Mucosa of stomach (tissue), 1 donor: ENCODE measurements around the gene MOB2.
"Not testable (repeated sequence)": the region's sequence is repeated elsewhere in the genome, so short reads cannot be mapped to it uniquely, and the experiment has no call there.

Experiments used
- H3K27me3 ChIP-seq: one replicate; pipeline ENCODE4 v1.7.0; 2013; ENCODE audit warnings: mild to moderate bottlenecking, low read length; ENCODE audit not compliant: control insufficient read depth, insufficient read depth
- H3K36me3 ChIP-seq: one replicate; pipeline ENCODE4 v1.7.0; 2013; ENCODE audit warnings: low read length; ENCODE audit not compliant: control insufficient read depth, insufficient read depth
- H3K4me1 ChIP-seq: one replicate; pipeline ENCODE4 v1.7.0; 2013; ENCODE audit warnings: mild to moderate bottlenecking, low read length; ENCODE audit not compliant: control insufficient read depth, insufficient read depth
- H3K4me3 ChIP-seq: one replicate; pipeline ENCODE4 v1.7.0; 2013; ENCODE audit warnings: low read length
- H3K9ac ChIP-seq: one replicate; pipeline ENCODE4 v1.7.0; 2013; ENCODE audit warnings: mild to moderate bottlenecking, low read length, moderate library complexity
- H3K9me3 ChIP-seq: one replicate; pipeline ENCODE4 v1.7.0; 2013; ENCODE audit warnings: mild to moderate bottlenecking, low read length, moderate library complexity; ENCODE audit not compliant: control insufficient read depth
- donor health status: Pancreatic carcinoma.

MOB2 gene

DNA sequence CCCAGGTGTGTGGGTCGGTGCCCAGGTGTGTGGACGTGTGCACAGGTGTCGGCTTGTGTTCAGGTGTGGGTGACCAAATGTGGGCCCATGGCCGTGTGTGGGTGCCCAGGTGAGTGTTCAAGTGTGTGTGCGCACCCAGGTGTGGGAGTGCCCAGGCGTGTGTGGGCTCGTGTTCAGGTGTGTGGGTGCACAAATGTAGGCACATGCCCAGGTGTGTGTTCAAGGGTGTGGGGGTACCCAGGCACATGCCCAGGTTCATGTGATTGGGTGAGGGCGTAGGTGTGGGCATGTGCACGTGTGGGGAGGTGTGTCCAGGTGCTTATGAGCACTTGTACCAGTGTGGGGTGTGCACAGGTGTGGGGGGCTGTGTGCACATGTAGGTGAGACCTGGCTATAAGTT lies 42.8 kb downstream of the MOB2 start:
- peaks cover 16% of the 10 kb centered on the region for H3K4me1 ChIP-seq
- peaks cover 4% of the 10 kb centered on the region for H3K27me3 ChIP-seq
- no peaks in the 10 kb centered on the region for H3K36me3 ChIP-seq
- no peak overlapping the region for H3K9ac ChIP-seq
- H3K4me3 ChIP-seq = no peak overlapping the region
- H3K9me3 ChIP-seq = no peaks in the 10 kb centered on the region

DNA sequence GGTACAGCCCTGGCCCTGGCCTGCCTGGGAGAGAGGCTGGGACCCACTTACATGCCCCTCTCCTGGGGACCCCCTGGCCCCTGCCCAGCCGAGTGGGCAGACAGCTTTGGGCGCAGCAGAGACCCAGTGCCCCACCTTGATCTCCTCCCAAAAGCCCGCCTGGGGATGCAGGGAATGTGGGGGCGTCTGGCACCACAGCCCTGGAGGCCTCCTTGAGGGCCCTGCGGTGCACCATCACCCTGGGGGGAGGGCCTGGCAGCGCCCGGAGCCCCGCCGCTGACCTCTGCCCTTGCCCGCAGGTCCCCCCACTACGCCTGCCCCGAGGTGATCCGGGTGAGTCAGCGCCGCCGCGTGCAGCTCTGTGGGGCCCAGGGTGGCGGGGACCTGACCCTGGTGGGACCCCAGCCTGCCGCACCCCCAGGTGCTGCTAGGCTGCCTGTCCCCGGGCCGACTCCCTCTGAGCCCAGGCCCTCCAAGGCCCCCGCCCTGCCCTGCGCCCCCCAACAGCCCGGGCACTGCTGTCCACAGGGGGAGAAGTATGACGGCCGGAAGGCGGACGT lies 43.7 kb downstream of the MOB2 start:
- Histone ChIP-seq H3K9ac (no peak overlapping the region), H3K9me3 (no peaks in the 10 kb centered on the region), H3K4me3 (no peak overlapping the region), H3K4me1 (peaks cover 17% of the 10 kb centered on the region), H3K36me3 (no peaks in the 10 kb centered on the region), H3K27me3 (no peaks in the 10 kb centered on the region)

DNA sequence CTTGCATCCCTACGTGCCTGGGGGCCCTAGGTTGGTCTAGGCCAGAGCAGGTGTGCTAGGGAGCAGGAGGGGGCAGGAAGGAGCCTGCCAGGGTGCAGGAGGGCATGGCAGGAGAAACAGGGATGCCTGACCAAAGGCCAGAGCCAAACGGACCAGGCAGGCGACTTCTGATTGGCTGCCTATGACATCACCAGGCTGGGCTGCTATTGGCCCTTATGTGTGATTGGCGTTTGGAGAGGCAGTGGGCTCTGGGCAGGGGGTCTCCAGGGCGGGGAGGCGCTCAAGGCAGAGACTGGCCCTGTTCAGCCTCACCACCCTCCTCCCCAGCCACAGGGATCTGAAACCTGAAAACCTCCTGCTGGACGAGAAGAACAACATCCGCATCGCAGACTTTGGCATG lies 44.4 kb downstream of the MOB2 start:
- H3K36me3 ChIP-seq = no peaks in the 10 kb centered on the region
- peaks cover under 1% of the 10 kb centered on the region for H3K27me3 ChIP-seq
- H3K9ac ChIP-seq = no peak overlapping the region
- H3K4me1 ChIP-seq = peaks cover 20% of the 10 kb centered on the region
- no peak overlapping the region for H3K4me3 ChIP-seq
- H3K9me3 ChIP-seq = no peaks in the 10 kb centered on the region

DNA sequence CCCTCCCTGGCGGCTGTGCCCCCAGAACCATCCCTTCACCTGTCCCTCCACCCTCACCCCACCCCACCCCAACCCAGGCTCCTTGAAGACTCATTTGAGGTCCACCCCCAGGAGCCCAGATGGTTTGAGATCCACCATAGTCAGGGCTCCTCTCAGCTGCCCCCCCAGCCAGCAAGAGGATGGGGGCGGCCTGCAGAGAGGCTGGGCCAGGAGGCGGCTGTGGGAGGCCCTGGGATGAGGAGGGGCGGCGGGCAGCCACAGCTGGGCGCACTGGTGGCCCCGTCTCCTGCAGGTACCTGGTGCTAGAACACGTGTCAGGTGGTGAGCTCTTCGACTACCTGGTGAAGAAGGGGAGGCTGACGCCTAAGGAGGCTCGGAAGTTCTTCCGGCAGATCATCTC lies 46.1 kb downstream of the MOB2 start:
- no peaks in the 10 kb centered on the region for H3K9me3 ChIP-seq
- no peak overlapping the region for H3K4me3 ChIP-seq
- H3K27me3 ChIP-seq = peaks cover 10% of the 10 kb centered on the region
- H3K9ac ChIP-seq = no peak overlapping the region
- H3K4me1 ChIP-seq = peaks cover 30% of the 10 kb centered on the region
- H3K36me3 ChIP-seq = no peaks in the 10 kb centered on the region

DNA sequence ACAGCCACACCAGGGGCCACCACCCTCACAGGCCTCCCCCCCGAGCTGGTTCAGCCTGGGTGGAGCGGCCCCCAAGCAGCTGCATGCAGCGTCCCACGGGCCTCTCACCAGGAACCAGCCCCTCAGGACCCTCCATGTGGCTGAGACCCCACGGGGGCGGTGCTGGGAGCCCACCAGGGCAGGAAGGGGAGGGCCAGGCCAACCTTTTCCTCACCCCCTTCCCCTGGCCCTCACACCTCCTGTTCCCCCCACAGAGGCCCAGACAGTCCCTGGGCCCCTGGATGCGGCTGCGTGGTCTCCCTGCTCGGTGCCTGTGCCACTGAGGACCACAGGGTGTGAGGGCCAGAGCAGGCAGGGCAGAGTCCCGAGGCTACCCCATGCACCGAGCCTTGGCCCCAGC lies 46.5 kb downstream of the MOB2 start:
- Histone ChIP-seq H3K4me1 (peaks cover 30% of the 10 kb centered on the region), H3K27me3 (peaks cover 10% of the 10 kb centered on the region), H3K9ac (no peak overlapping the region), H3K9me3 (no peaks in the 10 kb centered on the region), H3K36me3 (no peaks in the 10 kb centered on the region), H3K4me3 (no peak overlapping the region)

DNA sequence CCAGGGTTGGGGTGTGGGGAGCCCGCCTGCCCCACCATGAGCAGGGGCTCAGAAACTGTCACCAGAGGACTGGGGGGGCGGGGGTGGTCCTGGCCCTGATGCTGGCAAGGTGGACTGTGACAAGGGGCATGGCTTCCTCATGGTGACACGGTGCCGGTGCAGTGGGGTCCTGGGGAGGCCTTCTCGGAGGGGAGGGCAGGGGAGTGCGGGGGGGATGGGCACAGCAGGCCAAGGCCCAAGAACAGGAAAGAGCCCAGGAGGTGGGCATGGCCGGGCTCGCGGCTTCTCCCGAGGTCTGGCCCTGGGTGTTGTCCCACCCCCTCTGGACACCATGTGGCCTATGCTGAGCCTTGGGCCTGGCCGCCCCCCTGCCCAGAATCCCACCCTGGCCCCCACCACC lies 47.2 kb downstream of the MOB2 start:
- H3K4me1 ChIP-seq = peaks cover 30% of the 10 kb centered on the region

DNA sequence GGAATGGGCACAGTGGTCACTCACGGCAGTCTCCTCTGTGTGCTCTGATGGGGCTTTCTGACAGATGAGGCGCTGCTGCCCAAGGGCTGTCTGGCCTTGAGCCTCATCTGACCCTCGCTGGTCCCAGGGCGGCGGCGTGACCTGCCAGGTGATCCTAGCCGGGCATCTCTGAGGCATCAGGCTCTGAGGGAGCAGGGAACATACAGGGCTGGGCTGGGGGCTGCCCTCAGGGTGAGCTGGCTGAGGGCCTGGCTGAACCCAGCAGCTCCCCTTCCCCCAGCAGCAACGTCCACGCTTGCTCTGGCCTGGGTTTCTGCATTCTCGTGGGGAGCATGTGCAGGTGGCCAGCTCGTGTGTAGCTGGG lies 47.6 kb downstream of the MOB2 start:
- Histone ChIP-seq H3K4me1 (peaks cover 34% of the 10 kb centered on the region), H3K36me3 (no peaks in the 10 kb centered on the region), H3K4me3 (no peak overlapping the region), H3K9ac (no peak overlapping the region), H3K27me3 (peaks cover 10% of the 10 kb centered on the region), H3K9me3 (no peaks in the 10 kb centered on the region)

More for the DNA sequence above, 47.2 kb downstream of the MOB2 start:
- Histone ChIP-seq H3K36me3 (no peaks in the 10 kb centered on the region), H3K9ac (no peak overlapping the region), H3K4me3 (no peak overlapping the region), H3K27me3 (peaks cover 10% of the 10 kb centered on the region), H3K9me3 (no peaks in the 10 kb centered on the region)

DNA sequence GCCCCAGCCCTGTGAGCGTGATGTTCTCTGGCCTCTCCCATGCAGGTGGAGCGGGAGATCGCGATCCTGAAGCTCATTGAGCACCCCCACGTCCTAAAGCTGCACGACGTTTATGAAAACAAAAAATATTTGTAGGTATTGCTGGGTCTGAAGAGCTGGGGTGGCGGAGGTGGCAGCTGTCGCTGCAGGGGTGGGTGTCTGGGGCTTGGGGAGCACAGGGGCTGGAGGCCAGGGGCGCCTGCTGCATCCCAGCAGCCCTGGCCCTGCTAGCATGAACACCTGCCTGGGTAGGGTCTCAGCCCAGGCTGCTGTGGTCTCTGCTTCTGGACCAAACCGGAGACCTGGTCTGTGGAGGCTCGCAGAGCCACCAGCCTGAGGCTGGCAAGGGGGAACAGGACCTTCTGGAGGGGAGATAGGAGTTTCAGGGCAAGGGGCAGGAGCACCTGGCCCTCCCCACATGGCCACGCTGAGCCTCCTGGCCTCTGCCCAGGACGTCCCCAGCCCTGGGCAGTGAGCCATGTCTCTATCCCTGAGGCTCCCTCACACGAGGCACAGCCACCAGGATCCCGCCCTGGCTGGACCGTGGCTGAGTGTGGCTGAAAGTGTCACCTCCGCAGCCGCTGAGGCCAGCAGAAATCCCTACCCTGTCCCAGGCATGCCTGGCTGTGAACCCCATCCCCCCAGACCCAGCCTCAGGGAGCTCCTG lies 48.2 kb downstream of the MOB2 start:
- Histone ChIP-seq H3K9ac (no peak overlapping the region), H3K9me3 (no peaks in the 10 kb centered on the region), H3K4me3 (no peak overlapping the region), H3K4me1 (peaks cover 40% of the 10 kb centered on the region), H3K36me3 (no peaks in the 10 kb centered on the region), H3K27me3 (peaks cover 10% of the 10 kb centered on the region)

DNA sequence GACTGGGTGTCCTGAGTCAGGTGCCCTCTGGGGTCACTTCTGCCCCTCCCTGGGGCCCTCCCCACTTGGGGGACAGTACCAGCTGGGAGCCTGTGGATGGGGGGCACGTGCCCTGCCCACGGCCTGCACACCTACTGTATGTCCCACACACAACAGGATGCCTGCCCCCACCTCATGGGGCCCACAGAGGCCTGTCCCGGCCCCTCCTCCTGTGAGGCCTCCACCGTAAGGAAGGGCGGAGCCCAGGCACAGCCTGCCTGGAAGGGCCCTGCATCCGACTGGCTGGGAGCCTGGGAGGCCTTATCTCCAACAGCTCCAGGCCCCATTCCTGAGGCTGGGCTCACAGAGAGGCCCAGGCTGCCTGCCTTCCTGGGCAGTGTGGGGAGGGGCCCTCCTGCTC lies 49.1 kb downstream of the MOB2 start:
- Histone ChIP-seq H3K27me3 (peaks cover 10% of the 10 kb centered on the region), H3K36me3 (no peaks in the 10 kb centered on the region), H3K4me1 (peaks cover 41% of the 10 kb centered on the region), H3K9ac (no peak overlapping the region), H3K9me3 (no peaks in the 10 kb centered on the region), H3K4me3 (no peak overlapping the region)

DNA sequence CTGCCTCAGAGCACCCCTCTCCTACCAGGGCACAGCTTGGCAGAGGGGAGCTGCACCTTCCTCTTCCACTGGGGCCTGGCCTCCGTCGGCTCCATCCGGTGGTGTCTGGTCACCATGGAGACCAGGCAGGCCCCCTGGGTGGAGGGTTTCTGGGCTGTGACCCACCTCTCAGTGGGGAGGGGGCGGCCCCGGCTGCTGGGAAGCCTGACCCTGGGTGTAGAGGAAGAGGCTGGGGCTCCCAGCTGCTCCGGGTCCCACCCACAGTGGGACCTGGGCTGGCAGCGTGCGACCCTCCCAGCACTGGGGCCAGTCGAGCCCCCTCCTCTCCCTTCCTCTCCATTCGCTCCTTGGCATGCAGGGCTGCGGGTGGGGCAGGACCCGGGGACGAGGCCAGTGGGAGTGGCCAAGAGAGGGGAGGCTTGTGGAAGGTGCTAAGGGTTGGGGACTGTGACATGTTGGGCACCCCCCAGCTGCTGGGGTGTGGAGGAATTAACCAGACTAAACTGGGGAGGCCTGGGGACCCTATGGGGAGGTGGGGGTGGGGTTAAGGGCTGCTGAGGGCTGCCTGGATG lies 50.0 kb downstream of the MOB2 start:
- Histone ChIP-seq H3K9ac (no peak overlapping the region), H3K4me3 (no peak overlapping the region), H3K27me3 (peaks cover 10% of the 10 kb centered on the region), H3K36me3 (no peaks in the 10 kb centered on the region), H3K4me1 (peaks cover 41% of the 10 kb centered on the region), H3K9me3 (no peaks in the 10 kb centered on the region)

DNA sequence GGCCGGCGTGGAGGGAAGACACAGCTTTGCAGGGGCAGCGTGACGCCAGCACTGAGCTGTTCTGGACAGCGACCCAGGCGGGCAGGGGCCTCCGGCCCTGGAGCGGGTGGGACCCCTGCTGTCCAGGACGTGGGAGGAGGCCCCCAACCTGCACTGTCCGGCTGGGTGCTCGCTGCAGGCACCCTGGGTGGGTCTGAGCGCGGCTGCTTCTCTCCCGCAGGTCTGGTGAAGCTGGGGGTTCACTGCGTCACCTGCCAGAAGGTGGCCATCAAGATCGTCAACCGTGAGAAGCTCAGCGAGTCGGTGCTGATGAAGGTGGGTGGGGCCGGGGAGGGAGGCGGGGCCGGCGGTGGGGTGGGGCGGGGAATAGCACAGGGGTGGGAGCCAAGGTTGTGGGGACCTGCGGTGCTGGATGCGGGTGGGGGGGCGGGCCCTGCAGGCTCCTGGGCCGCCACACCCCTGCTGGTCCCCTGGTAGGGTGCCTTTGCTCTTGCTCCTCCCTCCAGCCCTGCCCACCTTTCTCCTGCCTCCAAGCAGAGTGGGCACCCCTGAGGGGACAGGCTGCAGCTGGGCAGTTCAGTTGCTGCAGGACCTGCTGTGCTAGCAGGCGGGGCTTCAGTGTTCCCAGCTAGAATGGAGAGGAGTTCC lies 50.6 kb downstream of the MOB2 start:
- Histone ChIP-seq H3K4me1 (peaks cover 41% of the 10 kb centered on the region), H3K36me3 (no peaks in the 10 kb centered on the region), H3K27me3 (peaks cover 10% of the 10 kb centered on the region), H3K9ac (no peak overlapping the region), H3K4me3 (no peak overlapping the region), H3K9me3 (no peaks in the 10 kb centered on the region)

DNA sequence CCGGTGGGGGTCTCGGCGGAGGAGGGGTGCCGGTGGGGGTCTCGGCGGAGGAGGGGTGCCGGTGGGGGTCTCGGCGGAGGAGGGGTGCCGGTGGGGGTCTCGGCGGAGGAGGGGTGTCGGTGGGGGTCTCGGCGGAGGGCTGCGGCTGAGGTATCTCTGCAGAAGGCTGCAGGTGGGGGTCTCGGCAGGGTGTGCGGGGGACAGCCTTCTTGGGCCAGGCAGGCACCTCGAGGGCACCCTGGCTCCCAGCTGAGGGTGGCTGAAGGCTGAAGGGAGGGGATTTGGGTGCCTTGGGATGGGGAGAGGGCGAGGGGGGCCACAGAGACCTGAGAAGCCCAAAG lies 51.1 kb downstream of the MOB2 start:
- H3K9me3 ChIP-seq, H3K4me3 ChIP-seq, H3K36me3 ChIP-seq, H3K9ac ChIP-seq: not testable (repeated sequence)
- peaks cover 10% of the 10 kb centered on the region for H3K27me3 ChIP-seq
- H3K4me1 ChIP-seq = peaks cover 41% of the 10 kb centered on the region
